ENCODE results near the gene MIER1. TPM values are rescaled to one million over a fixed set of nuclear protein-coding genes. Genes with fewer than 3 reads are reported as not detected.

Gene MIER1
- polyA plus RNA-seq, 3 donors: 14.0 to 28.0 (median 21.9) TPM

- Histone ChIP-seq H2AFZ (ENCODE audit: insufficient read depth, low read depth, low read length, poor library complexity, severe bottlenecking) (no peak overlapping the region), H3K36me3 (replicated peaks in 1 of 2; ENCODE audit: control insufficient read depth in 1 of 2, insufficient read depth in 2 of 2, low read length in 2 of 2) (peaks cover 5 to 51% of the 10 kb centered on the region in 2 donors), H3K27me3 (ENCODE audit: control insufficient read depth in 2 of 2, insufficient read depth in 2 of 2, low read length in 2 of 2) (no peaks in the 10 kb centered on the region), H3K4me3 (replicated peaks in 1 of 3; ENCODE audit: low read depth in 2 of 3, low read length in 3 of 3) (no peak overlapping the region), H3K4me2 (replicated peaks; ENCODE audit: extremely low read depth, low read length, poor library complexity, severe bottlenecking) (no peak overlapping the region), H4K20me1 (ENCODE audit: insufficient read depth, low read length) (no peaks in the 10 kb centered on the region), H3K27ac (ENCODE audit: low read depth in 1 of 2, low read length in 2 of 2) (no peak overlapping the region), H3K4me1 (ENCODE audit: control insufficient read depth in 1 of 2, insufficient read depth in 2 of 2, low read length in 2 of 2) (no peaks in the 10 kb centered on the region), H3K9ac (ENCODE audit: insufficient read depth, low read length, poor library complexity, severe bottlenecking) (no peak overlapping the region), H3K9me3 (replicated peaks in 1 of 2; ENCODE audit: control insufficient read depth in 1 of 2, insufficient read depth in 1 of 2, low read length in 2 of 2) (no peaks in the 10 kb centered on the region), H3K79me2 (ENCODE audit: insufficient read depth, low read length) (no peaks in the 10 kb centered on the region)
- Mint-ChIP-seq H3K27me3 (ENCODE audit: low read depth in 3 of 3) (no peaks in the 10 kb centered on the region), H3K4me1 (peaks cover 4% of the 10 kb centered on the region), H3K9me3 (no peaks in the 10 kb centered on the region), H3K4me3 (no peak overlapping the region), H3K27ac (no peak overlapping the region), H3K36me3 (peaks cover 34 to 38% of the 10 kb centered on the region in 2 donors)
- TF ChIP-seq, protein P1, sequence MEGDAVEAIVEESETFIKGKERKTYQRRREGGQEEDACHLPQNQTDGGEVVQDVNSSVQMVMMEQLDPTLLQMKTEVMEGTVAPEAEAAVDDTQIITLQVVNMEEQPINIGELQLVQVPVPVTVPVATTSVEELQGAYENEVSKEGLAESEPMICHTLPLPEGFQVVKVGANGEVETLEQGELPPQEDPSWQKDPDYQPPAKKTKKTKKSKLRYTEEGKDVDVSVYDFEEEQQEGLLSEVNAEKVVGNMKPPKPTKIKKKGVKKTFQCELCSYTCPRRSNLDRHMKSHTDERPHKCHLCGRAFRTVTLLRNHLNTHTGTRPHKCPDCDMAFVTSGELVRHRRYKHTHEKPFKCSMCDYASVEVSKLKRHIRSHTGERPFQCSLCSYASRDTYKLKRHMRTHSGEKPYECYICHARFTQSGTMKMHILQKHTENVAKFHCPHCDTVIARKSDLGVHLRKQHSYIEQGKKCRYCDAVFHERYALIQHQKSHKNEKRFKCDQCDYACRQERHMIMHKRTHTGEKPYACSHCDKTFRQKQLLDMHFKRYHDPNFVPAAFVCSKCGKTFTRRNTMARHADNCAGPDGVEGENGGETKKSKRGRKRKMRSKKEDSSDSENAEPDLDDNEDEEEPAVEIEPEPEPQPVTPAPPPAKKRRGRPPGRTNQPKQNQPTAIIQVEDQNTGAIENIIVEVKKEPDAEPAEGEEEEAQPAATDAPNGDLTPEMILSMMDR (IDR thresholded peaks at IDR 0.05): no peak
- DNase-seq: no peak
- WGBS (ENCODE audit: insufficient coverage): no CpG with 5 or more reads among the region's 1 CpG
- intact Hi-C loops (cut with micrococcal nuclease): loop anchor here in 1 of 2 donors (10.0 kb wide), 1 partner anchor 1361 kb away; no protein-coding TSS in a partner anchor
Measured at GRCh38 chr1:67004176-67004575, 79.4 kb downstream of the MIER1 start.

- no peak overlapping the region for H3K4me3 Mint-ChIP-seq
- Histone ChIP-seq H3K4me1 (ENCODE audit: control insufficient read depth in 1 of 2, insufficient read depth in 2 of 2, low read length in 2 of 2) (no peaks in the 10 kb centered on the region), H3K27ac (ENCODE audit: low read depth in 1 of 2, low read length in 2 of 2) (no peak overlapping the region), H3K9me3 (replicated peaks in 1 of 2; ENCODE audit: control insufficient read depth in 1 of 2, insufficient read depth in 1 of 2, low read length in 2 of 2) (no peaks in the 10 kb centered on the region), H3K4me2 (replicated peaks; ENCODE audit: extremely low read depth, low read length, poor library complexity, severe bottlenecking) (no peak overlapping the region), H3K79me2 (ENCODE audit: insufficient read depth, low read length) (no peaks in the 10 kb centered on the region), H3K36me3 (replicated peaks in 1 of 2; ENCODE audit: control insufficient read depth in 1 of 2, insufficient read depth in 2 of 2, low read length in 2 of 2) (peaks cover 5 to 54% of the 10 kb centered on the region in 2 donors), H3K4me3 (replicated peaks in 1 of 3; ENCODE audit: low read depth in 2 of 3, low read length in 3 of 3) (no peak overlapping the region), H4K20me1 (ENCODE audit: insufficient read depth, low read length) (no peaks in the 10 kb centered on the region), H3K9ac (ENCODE audit: insufficient read depth, low read length, poor library complexity, severe bottlenecking) (no peak overlapping the region), H3K27me3 (ENCODE audit: control insufficient read depth in 2 of 2, insufficient read depth in 2 of 2, low read length in 2 of 2) (no peaks in the 10 kb centered on the region), H2AFZ (ENCODE audit: insufficient read depth, low read depth, low read length, poor library complexity, severe bottlenecking) (no peak overlapping the region)
- H3K36me3 Mint-ChIP-seq: peaks cover 38 to 41% of the 10 kb centered on the region in 2 donors
- H3K9me3 Mint-ChIP-seq: no peaks in the 10 kb centered on the region
- H3K27ac Mint-ChIP-seq: no peak overlapping the region
- DNase-seq: no peak
- 82% methylated on average over 7 of the region's 8 CpGs for WGBS (ENCODE audit: insufficient coverage)
- TF ChIP-seq, protein P1 (IDR thresholded peaks at IDR 0.05): no peak
- intact Hi-C loops (cut with micrococcal nuclease): loop anchor here in 1 of 2 donors (10.0 kb wide), 1 partner anchor 1360 kb away; no protein-coding TSS in a partner anchor
- H3K4me1 Mint-ChIP-seq: no peaks in the 10 kb centered on the region
- no peaks in the 10 kb centered on the region for H3K27me3 Mint-ChIP-seq (ENCODE audit: low read depth in 3 of 3)
Measured at GRCh38 chr1:67005068-67005467, 80.3 kb downstream of the MIER1 start.

Data from CD14-positive monocyte (primary cell).